Posterior cingulate gyrus (tissue), 11 donors: ENCODE data around the gene REPS2.

ENCODE experiments used
- DNase-seq, 10 donors: peaks; one replicate each; pipeline versions ENCODE4 v3.0.0 to v3.0.0-alpha.2; 2020 to 2021; ENCODE audit warnings: mixed read lengths in 3 of 10
- intact Hi-C: fragments of 100-400 bp; cut with DNase I; formaldehyde crosslinking; loops from one replicate; pipeline ENCODE4 v1.15.1; 2023

Gene REPS2

DNA sequence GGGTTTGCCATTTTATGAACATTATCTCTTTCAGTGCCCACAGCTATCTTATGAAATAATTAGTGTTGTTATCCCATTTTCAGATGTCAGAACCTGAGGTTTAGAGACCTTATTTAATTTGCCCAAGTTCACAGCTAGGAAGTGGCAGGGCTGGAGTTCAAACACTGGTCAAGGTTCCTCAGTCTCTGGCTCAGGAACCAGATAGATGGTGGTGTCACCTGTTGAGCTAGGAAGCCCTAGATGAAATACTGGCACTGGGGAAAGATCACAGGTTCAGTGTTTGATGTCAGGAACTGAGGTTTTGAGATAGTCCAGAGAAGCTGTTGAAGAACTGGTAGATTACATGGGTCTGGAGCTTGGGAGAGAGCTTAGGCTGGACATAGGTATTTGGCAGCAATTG lies 85.4 kb downstream of the REPS2 start:
- DNase-seq = no peak
- intact Hi-C loops = no loop called here

DNA sequence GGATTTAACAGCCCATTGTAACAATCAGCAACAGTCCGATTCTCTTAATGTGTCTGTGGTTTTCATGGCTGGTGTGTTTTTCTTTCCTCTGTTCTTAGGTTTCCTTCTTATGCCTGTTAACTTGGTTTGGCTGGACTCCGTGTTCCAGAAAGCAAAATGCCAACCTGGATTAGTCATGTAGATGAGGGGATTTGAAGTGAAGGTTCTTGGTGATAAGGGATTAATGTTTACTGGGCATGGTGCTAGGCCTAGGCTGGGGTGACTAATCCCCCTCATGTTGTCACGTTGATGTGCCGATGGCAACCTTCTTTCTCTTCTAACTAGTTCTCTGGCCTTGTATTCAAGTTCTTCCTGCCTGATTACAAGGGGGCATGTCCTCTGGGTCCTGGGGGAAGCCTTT lies 85.9 kb downstream of the REPS2 start:
- intact Hi-C loops = no loop called here
- DNase-seq = no peak

DNA sequence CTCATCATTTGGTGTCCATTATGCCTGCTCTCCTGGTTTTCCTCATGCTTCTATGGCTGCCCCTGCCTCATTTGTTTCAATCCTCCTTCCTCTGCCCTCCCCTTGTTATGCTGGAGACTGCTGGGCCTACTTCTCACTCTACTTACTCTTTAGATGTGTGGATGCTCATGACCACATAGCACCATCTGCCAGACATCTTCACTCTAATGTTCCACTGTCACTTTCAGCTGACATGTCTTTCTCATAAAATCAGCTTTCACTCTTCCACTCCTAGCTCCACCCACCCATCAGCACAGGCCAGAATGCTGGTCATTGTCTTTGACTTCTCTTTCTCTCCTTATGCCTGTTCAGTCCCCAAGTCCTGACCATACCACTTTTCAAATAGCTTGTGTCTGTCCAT lies 86.8 kb downstream of the REPS2 start:
- no peak for DNase-seq
- intact Hi-C loops = no loop called here

DNA sequence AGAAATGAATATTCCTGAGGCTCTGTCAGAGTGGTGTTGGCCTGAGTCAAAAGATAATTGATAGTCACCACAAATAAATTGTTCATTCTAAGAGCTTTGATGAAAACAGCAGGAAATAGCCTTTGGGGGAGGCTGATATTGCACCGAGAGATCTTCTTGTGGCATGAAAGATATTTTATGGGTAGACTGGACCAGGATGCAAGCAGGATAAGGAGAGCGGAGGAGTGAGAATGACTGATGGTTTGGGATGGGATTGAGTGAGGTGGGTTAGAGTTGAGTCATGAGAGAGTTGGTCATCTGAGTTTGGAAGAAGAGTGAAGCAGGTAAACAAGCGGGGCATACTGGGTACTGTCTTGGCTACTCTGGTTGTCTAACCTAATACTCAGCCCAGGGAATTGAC lies 88.7 kb downstream of the REPS2 start:
- DNase-seq = no peak
- intact Hi-C loops = no loop called here

DNA sequence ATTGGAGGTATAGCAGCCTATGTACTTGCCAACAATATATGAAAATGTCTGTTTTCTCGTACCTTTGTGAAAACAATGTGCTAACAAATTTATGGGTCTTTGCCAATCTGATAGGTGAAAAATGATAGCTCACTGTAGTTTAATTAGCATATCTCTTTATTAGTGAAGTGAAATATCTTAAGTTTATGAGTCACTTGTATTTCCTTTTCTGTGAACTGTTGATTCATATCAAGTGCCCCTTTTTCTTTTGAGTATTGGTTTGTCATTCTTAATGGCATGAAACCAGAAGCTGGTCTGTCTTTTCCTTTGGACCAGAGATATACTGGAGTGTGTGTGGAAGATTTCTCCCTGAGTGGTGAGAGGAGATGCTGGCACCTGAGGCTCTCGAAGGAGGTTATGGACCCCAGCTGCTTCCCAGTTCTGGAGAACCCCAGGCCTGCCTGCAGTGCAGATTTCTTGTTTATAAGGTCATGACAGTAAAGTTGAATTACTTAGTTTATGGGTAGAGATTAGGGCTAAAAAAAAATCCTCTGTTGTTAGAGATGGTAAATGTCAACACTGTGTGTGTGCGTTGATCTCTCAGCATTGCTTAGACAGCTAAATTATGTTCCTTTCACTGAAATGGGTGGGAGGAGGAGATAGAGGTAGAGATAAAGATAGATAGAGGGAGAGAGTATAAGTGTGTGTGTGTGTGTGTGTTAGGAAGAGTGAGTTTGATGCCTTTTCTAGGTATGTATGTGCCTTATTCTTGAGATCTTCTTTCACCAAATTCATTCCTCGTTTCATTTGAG lies 89.9 kb downstream of the REPS2 start:
- intact Hi-C loops = no loop called here
- no peak for DNase-seq

DNA sequence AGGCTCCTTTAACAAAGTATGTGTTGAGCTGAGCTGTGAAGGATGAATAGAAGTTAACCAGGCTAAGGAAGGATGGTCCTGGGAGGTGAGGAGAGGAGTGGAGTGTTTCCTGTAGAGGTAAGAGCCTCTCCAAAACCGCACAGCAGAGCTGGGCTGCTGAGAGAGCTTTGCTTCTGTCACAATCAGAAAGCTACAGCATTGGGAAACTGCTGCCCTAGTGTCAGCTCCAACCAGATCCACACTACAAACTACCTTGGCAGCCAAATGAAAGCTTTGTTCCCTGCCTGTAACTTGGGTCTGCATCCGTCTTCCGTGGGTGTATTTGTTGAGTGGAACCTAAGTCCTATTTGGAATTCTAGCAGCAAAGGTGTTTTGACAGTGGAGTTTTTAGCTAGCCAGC lies 91.8 kb downstream of the REPS2 start:
- no peak for DNase-seq
- intact Hi-C loops = no loop called here

DNA sequence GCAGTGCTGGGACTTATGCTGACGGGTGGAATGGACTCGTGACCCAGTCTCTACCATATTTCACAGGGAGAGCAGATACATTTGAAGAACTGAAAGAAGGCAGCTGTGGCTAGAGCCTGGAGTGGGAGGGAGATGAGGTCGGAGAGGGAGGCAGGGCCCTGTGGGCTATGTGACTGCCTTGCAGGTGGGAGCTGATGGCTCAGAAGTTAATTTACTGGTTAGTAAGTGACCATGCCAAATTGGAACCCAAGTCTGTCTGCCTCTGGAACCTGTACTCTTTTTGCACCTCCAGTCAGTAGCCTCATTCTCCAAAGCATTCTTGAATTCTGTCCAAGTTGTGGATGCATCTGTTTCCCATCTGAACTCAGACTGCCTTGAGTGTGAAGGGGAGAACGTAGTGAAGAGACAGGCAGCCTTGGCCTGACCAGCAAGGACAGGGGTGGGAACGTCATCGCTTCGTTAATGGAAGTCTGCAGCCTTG lies 92.3 kb downstream of the REPS2 start:
- intact Hi-C loops = no loop called here
- DNase-seq = peak in 1 of 10 donors; percentile 69

DNA sequence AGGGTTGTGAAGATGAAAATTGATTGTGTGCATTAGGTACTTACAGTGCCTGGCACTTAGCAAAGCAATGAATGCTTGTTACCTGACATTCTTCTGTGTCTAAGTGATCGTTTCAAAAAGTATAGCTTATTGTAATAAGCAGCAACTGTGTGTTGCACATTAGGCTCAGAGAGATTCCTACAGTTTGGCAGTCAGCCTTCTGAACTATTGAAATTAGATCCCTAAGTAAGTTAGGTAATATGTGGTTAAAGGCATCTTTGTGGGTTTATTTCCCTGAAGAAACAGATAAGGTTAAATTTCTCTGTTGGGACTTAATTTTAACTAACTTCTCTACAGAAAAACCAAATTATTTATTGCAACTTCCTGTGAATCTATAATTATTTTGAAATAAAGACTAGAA lies 93.4 kb downstream of the REPS2 start:
- intact Hi-C loops = loop anchor here (10.0 kb wide), 1 partner anchor 215 kb away; no protein-coding TSS in a partner anchor
- no peak for DNase-seq

DNA sequence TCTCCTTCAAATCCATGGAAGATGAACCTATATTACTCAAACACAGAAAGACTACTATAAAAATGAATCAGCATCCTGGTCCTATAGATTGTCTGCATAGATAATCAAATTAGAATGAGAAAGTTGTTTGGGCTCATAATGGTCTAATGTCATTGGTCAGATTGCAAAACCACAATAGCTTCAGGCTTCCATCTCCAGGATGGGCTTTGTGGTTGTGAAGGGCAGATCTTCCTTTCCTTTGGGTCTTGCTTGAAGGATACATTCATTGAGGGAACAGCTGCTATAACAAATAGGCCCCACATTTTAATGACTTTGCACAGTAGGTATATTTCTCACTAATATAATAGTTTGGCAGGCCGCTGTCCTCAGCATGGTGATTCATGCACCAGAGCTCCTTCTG lies 94.3 kb downstream of the REPS2 start:
- DNase-seq = no peak
- intact Hi-C loops = loop anchor here (10.0 kb wide), 1 partner anchor 216 kb away; no protein-coding TSS in a partner anchor

DNA sequence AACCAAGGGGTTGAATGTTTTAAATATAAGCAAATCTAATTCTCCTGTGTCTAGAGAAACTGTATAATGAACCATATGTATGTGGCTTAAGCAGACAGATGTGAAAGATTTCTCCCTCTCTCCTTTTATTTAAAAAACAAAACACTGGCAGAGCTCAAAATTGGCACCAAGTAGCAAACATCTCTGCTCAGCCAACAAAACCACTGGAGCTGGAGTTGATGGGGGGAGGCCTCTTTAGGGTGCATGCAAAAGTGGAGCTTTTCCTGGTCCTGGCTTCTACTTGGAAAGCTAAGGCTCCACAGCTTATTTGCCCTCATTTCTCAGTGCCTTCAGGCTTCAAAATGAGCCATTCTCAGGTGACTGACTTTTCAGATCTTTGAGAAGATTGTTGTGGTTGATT lies 95.6 kb downstream of the REPS2 start:
- DNase-seq = no peak
- intact Hi-C loops = loop anchor here (10.0 kb wide), 1 partner anchor 217 kb away; no protein-coding TSS in a partner anchor

DNA sequence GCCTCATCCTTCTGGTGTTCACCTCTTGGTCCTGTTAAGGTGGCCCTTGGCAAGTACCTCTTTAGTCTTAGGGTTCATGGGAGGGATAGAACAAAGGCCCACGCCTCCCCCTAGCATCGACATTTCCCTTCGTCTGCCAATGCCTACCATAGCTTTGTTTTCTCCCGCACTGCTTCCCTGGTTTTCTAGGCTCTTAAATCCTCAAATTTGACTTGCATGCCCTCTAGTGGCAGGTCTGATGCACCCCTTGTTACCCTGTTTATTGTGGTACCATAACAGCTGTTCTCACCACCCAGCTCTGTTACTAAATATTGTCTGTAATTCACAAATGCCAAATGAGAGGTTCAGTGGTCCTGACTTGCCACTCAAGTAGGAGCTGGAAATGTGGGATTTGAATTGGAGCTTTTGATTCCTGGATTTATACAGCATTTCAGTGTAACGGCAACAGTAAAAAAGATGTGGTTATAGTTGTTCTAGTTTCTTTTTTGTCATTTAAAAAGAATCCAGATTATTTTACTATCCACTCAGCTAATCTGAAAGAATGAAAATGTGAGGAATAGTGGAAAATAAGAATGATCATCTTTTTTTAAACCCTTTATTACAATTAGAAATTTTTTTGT lies 100.1 kb downstream of the REPS2 start:
- peak in 6 of 10 donors; percentile 41 to 89 (median 51) for DNase-seq
- intact Hi-C loops = loop anchor here (5.0 to 10.0 kb wide), 2 partner anchors 154 to 222 kb away; no protein-coding TSS in a partner anchor

DNA sequence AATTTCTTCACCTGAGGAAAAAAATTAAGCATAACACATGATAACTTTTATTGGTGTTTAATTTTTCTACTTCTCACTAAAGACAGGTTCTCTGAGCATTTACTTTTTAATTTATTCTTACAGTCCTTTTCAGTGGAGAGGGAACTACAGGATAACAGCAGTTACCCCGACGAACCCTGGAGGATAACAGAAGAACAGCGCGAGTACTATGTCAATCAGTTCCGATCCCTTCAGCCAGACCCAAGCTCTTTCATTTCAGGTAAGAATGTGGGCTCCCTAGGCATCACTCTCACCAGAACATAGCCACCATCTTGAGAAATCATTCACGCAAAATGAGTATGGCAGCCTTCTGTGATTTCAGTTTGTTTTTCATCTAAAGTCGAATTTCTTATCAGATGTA lies 100.8 kb downstream of the REPS2 start:
- intact Hi-C loops = loop anchor here (5.0 to 10.0 kb wide), 2 partner anchors 155 to 222 kb away; no protein-coding TSS in a partner anchor

DNA sequence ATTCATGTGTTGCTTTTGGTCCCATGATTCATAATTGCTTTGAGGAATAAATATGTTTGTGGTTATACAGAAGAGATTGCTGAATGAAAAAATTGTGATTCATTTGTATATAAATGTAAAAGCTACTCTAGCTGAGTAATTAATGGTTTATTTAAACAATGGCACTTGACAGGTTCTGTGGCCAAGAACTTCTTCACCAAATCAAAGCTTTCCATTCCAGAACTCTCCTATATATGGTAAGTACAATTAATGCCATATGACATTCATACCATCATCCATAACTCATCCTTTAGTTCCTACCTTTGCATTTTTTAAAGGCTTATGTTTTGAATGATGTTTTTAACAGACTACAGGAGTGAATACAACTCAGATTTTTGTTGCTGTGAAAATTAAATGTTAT lies 105.8 kb downstream of the REPS2 start:
- intact Hi-C loops = no loop called here
- no peak for DNase-seq

More for the DNA sequence above, 100.8 kb downstream of the REPS2 start:
- DNase-seq = no peak

DNA sequence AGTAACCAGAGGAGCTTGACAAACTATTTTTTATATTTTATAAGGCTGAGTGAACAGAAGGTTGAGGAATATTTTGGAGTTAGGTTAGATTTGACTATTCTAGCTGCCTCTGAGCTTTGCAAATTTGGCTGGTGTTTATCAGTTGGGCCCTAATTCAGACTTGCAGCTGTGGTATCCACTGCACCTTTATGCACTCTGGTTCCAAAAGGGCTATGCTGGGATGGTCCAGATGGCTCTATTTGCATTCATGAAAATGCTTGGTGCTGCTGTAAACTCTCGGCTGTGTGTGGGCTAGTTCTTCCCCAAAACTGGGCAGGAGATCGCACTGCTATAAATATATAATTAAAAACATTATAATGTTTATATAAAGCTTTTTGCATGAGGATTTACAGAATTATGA lies 106.3 kb downstream of the REPS2 start:
- DNase-seq = no peak
- intact Hi-C loops = no loop called here

DNA sequence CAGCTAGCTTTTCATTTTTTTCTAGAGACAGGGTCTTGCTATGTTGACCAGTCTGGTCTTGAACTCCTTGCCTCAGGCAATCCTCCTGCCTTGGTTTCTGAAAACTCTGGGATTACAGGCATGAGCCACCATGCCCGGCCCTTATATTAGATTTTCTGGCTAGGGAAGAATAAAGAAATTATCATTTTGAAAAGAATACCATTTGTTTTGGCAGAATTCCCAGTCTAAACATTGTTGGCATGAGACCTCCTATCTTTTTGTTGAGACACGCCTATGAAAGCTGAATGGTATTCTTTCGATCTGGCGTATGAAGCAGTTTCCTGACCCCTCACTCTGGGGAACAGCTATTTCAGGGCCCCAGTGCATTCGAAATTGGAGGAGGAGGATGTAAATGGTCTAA lies 107.0 kb downstream of the REPS2 start:
- no peak for DNase-seq
- intact Hi-C loops = no loop called here

DNA sequence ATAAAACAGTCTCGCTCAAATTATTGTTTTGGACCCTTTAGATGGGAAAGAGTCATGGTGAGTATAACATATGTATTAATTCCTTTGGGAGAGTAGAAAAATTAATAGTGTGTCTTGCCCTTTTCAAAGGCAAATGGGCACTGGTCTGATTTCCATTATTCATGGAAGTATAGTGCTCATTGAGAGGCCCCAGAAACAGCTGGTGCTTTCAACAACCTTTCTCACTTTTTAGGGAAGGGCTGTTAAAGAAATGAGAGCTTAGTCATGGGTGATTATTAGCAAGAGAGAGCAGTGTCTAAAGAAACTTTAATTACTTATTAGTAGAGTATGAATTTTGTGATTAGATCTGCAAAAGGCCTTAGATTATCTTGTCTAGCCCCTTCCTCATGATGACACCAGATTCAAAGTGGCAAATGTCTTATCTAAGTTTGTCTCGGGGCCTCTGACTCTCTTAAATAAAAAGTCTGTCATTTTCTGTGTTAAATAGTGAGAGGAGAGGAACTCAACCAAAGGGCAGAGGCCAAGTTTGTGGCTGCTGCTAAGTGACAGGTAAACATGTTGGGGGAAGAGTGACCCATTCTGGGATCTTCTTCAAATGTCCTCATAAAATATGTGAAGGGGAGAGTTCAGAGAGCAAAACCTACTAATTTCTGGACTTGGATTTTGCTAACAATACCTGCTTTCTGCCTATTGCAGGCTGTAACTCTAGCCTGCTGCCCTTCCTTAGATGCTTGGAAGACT lies 110.6 kb downstream of the REPS2 start:
- intact Hi-C loops = no loop called here
- no peak for DNase-seq

DNA sequence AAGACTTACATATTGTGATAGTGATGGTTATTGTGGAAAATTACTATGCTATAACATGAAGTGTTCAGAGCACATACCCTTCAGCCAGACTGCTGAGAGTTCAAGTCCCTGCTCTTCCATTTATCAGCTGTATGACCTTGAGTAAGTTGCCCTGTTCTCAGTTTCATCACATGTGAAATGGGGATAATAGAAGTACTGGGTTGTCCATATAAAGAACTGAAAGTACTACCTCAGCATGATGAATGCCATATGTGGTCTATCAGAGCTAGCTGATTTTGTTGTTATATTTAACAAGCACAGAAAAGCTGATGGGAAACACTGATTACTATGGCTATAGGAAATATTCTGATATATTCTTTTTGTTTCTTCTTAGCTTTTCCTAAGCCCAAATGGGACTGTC lies 115.6 kb downstream of the REPS2 start:
- DNase-seq = no peak
- intact Hi-C loops = no loop called here

DNA sequence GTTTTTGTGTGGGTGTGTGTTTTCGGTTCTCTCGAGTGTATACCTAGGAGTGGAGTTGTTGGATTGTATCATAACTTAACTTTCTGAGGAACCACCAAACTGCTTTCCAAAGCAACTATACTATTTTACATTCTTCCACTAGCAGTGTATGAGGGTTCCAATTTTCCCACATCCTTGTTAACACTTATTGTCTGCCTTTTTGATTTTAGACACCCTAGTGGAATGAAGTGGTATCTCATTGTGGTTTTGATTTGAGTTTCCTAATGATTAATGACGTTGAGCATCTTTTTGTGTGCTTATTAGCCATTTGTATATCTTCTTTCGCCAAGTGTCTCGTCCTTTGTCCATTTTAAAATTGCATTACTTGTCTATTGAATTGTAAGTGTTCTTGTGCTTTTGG lies 118.6 kb downstream of the REPS2 start:
- intact Hi-C loops = no loop called here
- no peak for DNase-seq

DNA sequence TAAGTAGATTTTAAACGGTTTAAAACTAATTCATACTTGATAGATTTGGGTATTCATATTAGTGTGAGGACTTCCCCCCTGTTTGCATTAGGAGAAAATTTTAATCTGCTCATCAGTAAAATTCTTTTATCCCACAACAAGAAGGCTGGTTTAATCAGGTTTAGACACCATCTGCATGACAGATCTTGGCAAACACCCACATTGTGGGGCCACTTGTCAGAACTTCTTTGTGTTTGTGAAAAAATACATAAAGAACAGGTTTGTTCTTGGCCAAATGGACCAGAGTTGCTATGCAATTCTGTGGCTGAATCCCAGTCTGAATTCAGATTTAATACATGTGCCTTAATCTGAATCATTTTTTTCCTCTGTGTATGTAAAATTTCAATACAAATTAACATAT lies 121.1 kb downstream of the REPS2 start:
- no peak for DNase-seq
- intact Hi-C loops = no loop called here

DNA sequence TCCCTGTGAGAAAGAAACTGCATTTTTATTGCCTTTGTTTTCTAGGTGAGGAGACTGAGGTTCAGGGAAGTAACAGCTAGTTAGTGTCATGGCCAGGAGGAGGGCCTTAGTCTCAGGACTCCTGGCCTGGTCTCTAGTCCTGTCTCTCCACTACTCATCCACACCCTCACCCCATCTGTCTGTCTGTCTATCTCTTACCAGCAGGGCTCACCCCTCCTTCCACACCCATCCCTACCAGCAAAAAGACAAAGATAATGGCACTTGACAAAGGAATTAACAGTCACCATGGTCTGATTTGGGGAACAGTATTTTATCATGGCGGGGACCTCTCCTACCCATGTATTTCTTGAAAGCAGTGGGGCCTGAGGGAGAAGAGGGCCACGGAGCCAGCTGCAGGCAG lies 125.8 kb downstream of the REPS2 start:
- intact Hi-C loops = no loop called here
- no peak for DNase-seq

DNA sequence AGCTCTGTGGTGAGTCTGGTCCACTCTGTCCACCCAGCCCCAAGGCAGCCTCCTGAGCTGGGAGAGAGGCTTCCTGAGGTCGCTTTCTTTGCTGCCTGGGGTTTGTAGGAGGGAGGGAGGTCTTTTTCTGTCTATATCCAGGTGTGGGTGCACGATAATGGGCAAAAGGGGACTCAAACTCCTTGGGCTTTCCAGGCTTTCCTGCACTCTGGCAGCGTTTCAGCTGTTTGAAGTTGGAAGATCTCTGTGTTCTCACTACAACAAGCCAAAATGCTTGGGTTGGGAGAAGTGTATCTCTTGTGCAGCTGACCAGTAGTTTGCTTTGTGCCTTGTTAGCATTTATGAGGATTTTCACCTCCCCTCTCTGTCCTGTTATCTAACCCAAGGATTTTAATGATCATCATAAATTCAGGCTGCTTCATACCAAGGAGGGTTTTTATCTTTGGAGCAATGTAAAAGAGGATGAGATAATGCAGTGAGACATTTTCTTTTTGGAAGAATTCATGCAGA lies 126.3 kb downstream of the REPS2 start:
- DNase-seq = no peak
- intact Hi-C loops = no loop called here
